Astrocyte (in vitro differentiated cells and primary cell): ENCODE measurements around the gene APLP2. TPM values are rescaled to one million over a fixed set of nuclear protein-coding genes. Genes with fewer than 3 reads are reported as not detected.

Source experiments
- DNase-seq: peaks from one replicate; pipeline ENCODE4 v3.0.0-alpha.2; 2010; ENCODE audit warnings: low read depth
- FAIRE-seq: peaks from 2 replicates; lab custom pipeline; 2011; peaks lifted over from hg19 to GRCh38; lab: Jason Lieb, UNC
- H2AFZ ChIP-seq: 2 replicates; pipeline ENCODE4 v1.6.0; 2012; ENCODE audit warnings: low read depth, low read length, inconsistent platforms
- H3K27ac ChIP-seq: 2 replicates; pipeline ENCODE4 v1.5.1; 2011; ENCODE audit warnings: low read depth, low read length, inconsistent platforms
- H3K27me3 ChIP-seq: 2 replicates; pipeline ENCODE4 v1.6.0; 2011; ENCODE audit warnings: low read length, inconsistent platforms; ENCODE audit not compliant: insufficient read depth
- H3K36me3 ChIP-seq: 2 replicates; pipeline ENCODE4 v1.5.1; 2011; ENCODE audit warnings: low read length, inconsistent platforms; ENCODE audit not compliant: insufficient read depth
- H3K4me1 ChIP-seq: 2 replicates; pipeline ENCODE4 v1.5.1; 2011; ENCODE audit warnings: low read length, inconsistent platforms; ENCODE audit not compliant: insufficient read depth
- H3K4me2 ChIP-seq: 2 replicates; pipeline ENCODE4 v1.6.0; 2012; ENCODE audit warnings: low read length, inconsistent platforms
- H3K4me3 ChIP-seq: 2 replicates; pipeline ENCODE4 v1.5.1; 2011; ENCODE audit warnings: low read depth, mild to moderate bottlenecking, low read length, inconsistent platforms; ENCODE audit not compliant: insufficient read depth
- H3K79me2 ChIP-seq: 2 replicates; pipeline ENCODE4 v1.6.0; 2012; ENCODE audit warnings: mild to moderate bottlenecking, low read length, inconsistent platforms; ENCODE audit not compliant: insufficient read depth
- H3K9ac ChIP-seq: 2 replicates; pipeline ENCODE4 v1.6.0; 2012; ENCODE audit warnings: mild to moderate bottlenecking, low read length, inconsistent platforms
- H3K9me3 ChIP-seq: 2 replicates; pipeline ENCODE4 v1.5.1; 2012; ENCODE audit warnings: low read depth, mild to moderate bottlenecking, low read length, inconsistent platforms; ENCODE audit not compliant: insufficient read depth
- H4K20me1 ChIP-seq: 2 replicates; pipeline ENCODE4 v1.6.0; 2012; ENCODE audit warnings: low read length, inconsistent platforms; ENCODE audit not compliant: insufficient read depth
- H3K27ac Mint-ChIP-seq: one replicate; pipeline ENCODE4 v1.8.0; 2021; ENCODE audit warnings: mild to moderate bottlenecking, mixed read lengths; ENCODE audit not compliant: unreplicated experiment
- H3K27me3 Mint-ChIP-seq: one replicate; pipeline ENCODE4 v1.8.0; 2021; ENCODE audit warnings: low read depth, mixed read lengths; ENCODE audit not compliant: unreplicated experiment
- H3K36me3 Mint-ChIP-seq: one replicate; pipeline ENCODE4 v1.8.0; 2021; ENCODE audit warnings: low read depth, mixed read lengths; ENCODE audit not compliant: unreplicated experiment
- H3K4me1 Mint-ChIP-seq: one replicate; pipeline ENCODE4 v1.8.0; 2021; ENCODE audit warnings: low read depth, mixed read lengths; ENCODE audit not compliant: unreplicated experiment
- H3K4me3 Mint-ChIP-seq: one replicate; pipeline ENCODE4 v1.8.0; 2021; ENCODE audit warnings: mild to moderate bottlenecking, moderate library complexity, mixed read lengths; ENCODE audit not compliant: unreplicated experiment
- H3K9me3 Mint-ChIP-seq: one replicate; pipeline ENCODE4 v1.8.0; 2021; ENCODE audit warnings: mild to moderate bottlenecking, mixed read lengths; ENCODE audit not compliant: unreplicated experiment
- EZH2 ChIP-seq: IDR thresholded peaks from 2 replicates; pipeline ENCODE4 v1.6.1; 2012; ENCODE audit warnings: mild to moderate bottlenecking, low read length, inconsistent platforms; ENCODE audit not compliant: insufficient read depth
- total RNA-seq: library from RNA; stranded (reverse); gene quantifications from 2 replicates; pipeline ENCODE4 v1.2.1, GENCODE V29; 2021
- TF ChIP-seq, protein P1 (sequence below): IDR thresholded peaks from 2 replicates; pipeline ENCODE4 v1.5.1; 2011; ENCODE audit warnings: low read depth, mild to moderate bottlenecking, inconsistent platforms, low read length, moderate library complexity; ENCODE audit not compliant: insufficient read depth

APLP2 gene
- total RNA-seq, 1 donor from 2014 or later: 849 TPM

DNA sequence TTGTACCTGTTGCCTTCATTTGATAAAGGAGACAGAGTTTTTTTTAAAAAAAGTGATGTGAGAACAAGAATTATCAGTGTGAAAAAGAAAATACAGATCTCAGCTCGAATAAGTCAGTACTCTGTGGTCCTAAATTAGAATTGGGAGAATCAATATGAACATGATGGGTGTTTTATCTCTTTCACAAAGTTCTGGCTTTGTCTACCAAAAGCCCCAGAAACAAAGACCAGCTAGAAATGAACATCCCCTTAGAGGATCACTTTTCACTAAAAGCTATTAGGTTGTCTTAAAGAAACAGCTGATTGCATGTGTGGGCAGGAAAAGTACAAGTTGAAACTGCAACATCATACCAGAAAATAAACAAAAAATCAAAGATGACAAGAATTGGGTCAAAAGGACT is 81.5 kb downstream of the APLP2 start:
- Histone ChIP-seq H3K4me3 (no peak overlapping the region), H3K27ac (no peak overlapping the region), H2AFZ (no peak overlapping the region), H3K9ac (no peak overlapping the region), H3K9me3 (no peaks in the 10 kb centered on the region), H4K20me1 (peaks cover 8% of the 10 kb centered on the region), H3K27me3 (no peaks in the 10 kb centered on the region), H3K4me1 (peaks cover under 1% of the 10 kb centered on the region), H3K4me2 (no peak overlapping the region), H3K79me2 (no peaks in the 10 kb centered on the region), H3K36me3 (no peaks in the 10 kb centered on the region)
- Mint-ChIP-seq H3K27ac (no peak overlapping the region), H3K4me3 (no peak overlapping the region), H3K4me1 (peaks cover 7% of the 10 kb centered on the region), H3K27me3 (no peaks in the 10 kb centered on the region), H3K9me3 (no peaks in the 10 kb centered on the region), H3K36me3 (peaks cover 22% of the 10 kb centered on the region)
- FAIRE-seq (no peak), DNase-seq (no peak)
- TF ChIP-seq EZH2: no peak
- TF ChIP-seq, protein P1, sequence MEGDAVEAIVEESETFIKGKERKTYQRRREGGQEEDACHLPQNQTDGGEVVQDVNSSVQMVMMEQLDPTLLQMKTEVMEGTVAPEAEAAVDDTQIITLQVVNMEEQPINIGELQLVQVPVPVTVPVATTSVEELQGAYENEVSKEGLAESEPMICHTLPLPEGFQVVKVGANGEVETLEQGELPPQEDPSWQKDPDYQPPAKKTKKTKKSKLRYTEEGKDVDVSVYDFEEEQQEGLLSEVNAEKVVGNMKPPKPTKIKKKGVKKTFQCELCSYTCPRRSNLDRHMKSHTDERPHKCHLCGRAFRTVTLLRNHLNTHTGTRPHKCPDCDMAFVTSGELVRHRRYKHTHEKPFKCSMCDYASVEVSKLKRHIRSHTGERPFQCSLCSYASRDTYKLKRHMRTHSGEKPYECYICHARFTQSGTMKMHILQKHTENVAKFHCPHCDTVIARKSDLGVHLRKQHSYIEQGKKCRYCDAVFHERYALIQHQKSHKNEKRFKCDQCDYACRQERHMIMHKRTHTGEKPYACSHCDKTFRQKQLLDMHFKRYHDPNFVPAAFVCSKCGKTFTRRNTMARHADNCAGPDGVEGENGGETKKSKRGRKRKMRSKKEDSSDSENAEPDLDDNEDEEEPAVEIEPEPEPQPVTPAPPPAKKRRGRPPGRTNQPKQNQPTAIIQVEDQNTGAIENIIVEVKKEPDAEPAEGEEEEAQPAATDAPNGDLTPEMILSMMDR: no peak

- no peak for FAIRE-seq
- H3K4me1 ChIP-seq: peaks cover 10% of the 10 kb centered on the region
- peaks cover 9% of the 10 kb centered on the region for H3K4me1 Mint-ChIP-seq
- peaks cover 2% of the 10 kb centered on the region for H3K9me3 ChIP-seq
- no peaks in the 10 kb centered on the region for H3K79me2 ChIP-seq
- H3K4me3 Mint-ChIP-seq: no peak overlapping the region
- DNase-seq: no peak
- H3K9me3 Mint-ChIP-seq: peaks cover 4% of the 10 kb centered on the region
- no peak overlapping the region for H3K4me3 ChIP-seq
- peaks cover 25% of the 10 kb centered on the region for H3K27me3 Mint-ChIP-seq
- TF ChIP-seq, protein P1: no peak
- TF ChIP-seq EZH2: no peak
- no peak overlapping the region for H3K27ac ChIP-seq
- H3K27me3 ChIP-seq: peaks cover 30% of the 10 kb centered on the region
- H3K4me2 ChIP-seq: peak overlapping the region; percentile 72
- peaks cover 4% of the 10 kb centered on the region for H3K36me3 Mint-ChIP-seq
- H2AFZ ChIP-seq: no peak overlapping the region
- H3K27ac Mint-ChIP-seq: no peak overlapping the region
- H4K20me1 ChIP-seq: no peaks in the 10 kb centered on the region
- no peaks in the 10 kb centered on the region for H3K36me3 ChIP-seq
- H3K9ac ChIP-seq: no peak overlapping the region
These were observed 86.7 kb downstream of the APLP2 start for GRCh38 chr11:130156108-130157022.

GRCh38 chr11:130157101-130157500 is 87.4 kb downstream of the APLP2 start:
- peaks cover 1% of the 10 kb centered on the region for H3K36me3 Mint-ChIP-seq
- Histone ChIP-seq H4K20me1 (no peaks in the 10 kb centered on the region), H3K4me2 (peak overlapping the region; percentile 72), H3K79me2 (no peaks in the 10 kb centered on the region), H2AFZ (no peak overlapping the region), H3K4me3 (no peak overlapping the region), H3K9ac (no peak overlapping the region), H3K4me1 (peaks cover 10% of the 10 kb centered on the region), H3K36me3 (no peaks in the 10 kb centered on the region), H3K9me3 (peaks cover 2% of the 10 kb centered on the region), H3K27me3 (peaks cover 37% of the 10 kb centered on the region), H3K27ac (no peak overlapping the region)
- no peak for TF ChIP-seq EZH2
- TF ChIP-seq, protein P1: no peak
- peaks cover 4% of the 10 kb centered on the region for H3K9me3 Mint-ChIP-seq
- peaks cover 33% of the 10 kb centered on the region for H3K27me3 Mint-ChIP-seq
- H3K4me1 Mint-ChIP-seq: peaks cover 9% of the 10 kb centered on the region
- FAIRE-seq: no peak
- no peak for DNase-seq
- H3K27ac Mint-ChIP-seq: no peak overlapping the region
- no peak overlapping the region for H3K4me3 Mint-ChIP-seq
